ENCODE measurements around the gene KIAA1671. TPM values are rescaled to one million over a fixed set of nuclear protein-coding genes. Genes with fewer than 3 reads are reported as not detected.
A peak's percentile ranks its signal among the peaks of the same experiment; 100 is the strongest.

KIAA1671 gene
- total RNA-seq, 1 donor from 2014 or later: 43.7 TPM

- DNase-seq (ENCODE audit: low spot score): no peak
Observed at GRCh38 chr22:25039754-25040153, 87.2 kb downstream of the KIAA1671 start.

GRCh38 chr22:25045159-25045558, 92.6 kb downstream of the KIAA1671 start:
- no peak for DNase-seq (ENCODE audit: low spot score)

- DNase-seq (ENCODE audit: low spot score): no peak
Observed at GRCh38 chr22:25048071-25048470, 95.6 kb downstream of the KIAA1671 start.

- DNase-seq (ENCODE audit: low spot score): peak; percentile 71
Observed at GRCh38 chr22:25048659-25049647, 96.4 kb downstream of the KIAA1671 start.

GRCh38 chr22:25049770-25050169, 97.3 kb downstream of the KIAA1671 start:
- DNase-seq (ENCODE audit: low spot score): no peak

GRCh38 chr22:25050566-25050965, 98.0 kb downstream of the KIAA1671 start:
- no peak for DNase-seq (ENCODE audit: low spot score)

- no peak for DNase-seq (ENCODE audit: low spot score)
Observed at GRCh38 chr22:25051073-25051472, 98.6 kb downstream of the KIAA1671 start.

- no peak for DNase-seq (ENCODE audit: low spot score)
Observed at GRCh38 chr22:25051983-25052710, 99.6 kb downstream of the KIAA1671 start.

- no peak for DNase-seq (ENCODE audit: low spot score)
Observed at GRCh38 chr22:25053153-25053805, 100.8 kb downstream of the KIAA1671 start.

GRCh38 chr22:25054943-25055511, 102.5 kb downstream of the KIAA1671 start:
- DNase-seq (ENCODE audit: low spot score): no peak

GRCh38 chr22:25057013-25057881, 104.7 kb downstream of the KIAA1671 start:
- DNase-seq (ENCODE audit: low spot score): peak; percentile 68

- DNase-seq (ENCODE audit: low spot score): no peak
Observed at GRCh38 chr22:25059438-25059837, 106.9 kb downstream of the KIAA1671 start.

- no peak for DNase-seq (ENCODE audit: low spot score)
Observed at GRCh38 chr22:25060522-25061071, 108.1 kb downstream of the KIAA1671 start.

GRCh38 chr22:25061134-25061533, 108.6 kb downstream of the KIAA1671 start:
- no peak for DNase-seq (ENCODE audit: low spot score)

- no peak for DNase-seq (ENCODE audit: low spot score)
Observed at GRCh38 chr22:25061605-25062376, 109.3 kb downstream of the KIAA1671 start.

GRCh38 chr22:25062386-25063085, 110.0 kb downstream of the KIAA1671 start:
- DNase-seq (ENCODE audit: low spot score): no peak

GRCh38 chr22:25064894-25065560, 112.5 kb downstream of the KIAA1671 start:
- DNase-seq (ENCODE audit: low spot score): no peak

GRCh38 chr22:25066861-25067435, 114.4 kb downstream of the KIAA1671 start:
- no peak for DNase-seq (ENCODE audit: low spot score)
